A549 (cell line): Measurements from ENCODE around the gene DSC2.
"Not testable (repeated sequence)": the region's sequence is repeated elsewhere in the genome, so short reads cannot be mapped to it uniquely, and the experiment has no call there.

Source experiments
- EHMT2 ChIP-seq: fragments of 200-600 bp; sonication (generic); IDR thresholded peaks from 2 replicates; pipeline ENCODE4 v1.6.1; 2016; ENCODE audit warnings: antibody characterized with exemption, low read depth, mild to moderate bottlenecking, moderate library complexity
- EP300 ChIP-seq, 2 experiments: fragments of >200 bp; sonication (Bioruptor Twin); formaldehyde crosslinking; IDR thresholded peaks; 2 replicates in 1 of 2; 3 replicates in 1 of 2; pipeline ENCODE4 v1.6.1; 2016 to 2017
- NFE2L2 ChIP-seq: fragments of 150-350 bp; conservative IDR thresholded peaks from 2 replicates; pipeline ENCODE4 v1.6.1; 2014; ENCODE audit warnings: low read length
- NR3C1 ChIP-seq: fragments of >200 bp; sonication (Bioruptor Twin); formaldehyde crosslinking; IDR thresholded peaks from 3 replicates; pipeline ENCODE4 v1.6.1; 2017
- POLR2A ChIP-seq: IDR thresholded peaks from 2 replicates; pipeline ENCODE4 v1.6.1; 2012; ENCODE audit warnings: mild to moderate bottlenecking, low read length
- POLR2AphosphoS2 ChIP-seq: conservative IDR thresholded peaks from 2 replicates; pipeline ENCODE4 v1.6.1; 2012; ENCODE audit warnings: low read length, improper control_type of control experiment, inconsistent platforms
- RFX5 ChIP-seq: fragments of 450-650 bp; IDR thresholded peaks from 2 replicates; pipeline ENCODE4 v1.7.1; 2014; ENCODE audit warnings: antibody characterized with exemption, mild to moderate bottlenecking, moderate library complexity
- RNF2 ChIP-seq: fragments of 200-600 bp; sonication (generic); IDR thresholded peaks from 2 replicates; pipeline ENCODE4 v1.6.1; 2016; ENCODE audit warnings: low read depth, mild to moderate bottlenecking, antibody characterized with exemption, moderate library complexity, borderline replicate concordance
- ZFP36 ChIP-seq: fragments of 450-650 bp; IDR thresholded peaks from 2 replicates; pipeline ENCODE4 v1.6.1; 2014; ENCODE audit warnings: borderline replicate concordance; ENCODE audit not compliant: partially characterized antibody
- TF ChIP-seq, protein P1 (sequence below): fragments of >200 bp; sonication (Bioruptor Twin); formaldehyde crosslinking; IDR thresholded peaks from 3 replicates; pipeline ENCODE4 v1.5.1; 2016
- TF ChIP-seq, protein P2 (sequence below): IDR thresholded peaks from 2 replicates; pipeline ENCODE4 v1.6.1; 2012
- TF ChIP-seq, protein P3 (sequence below): IDR thresholded peaks from 2 replicates; pipeline ENCODE4 v1.6.1; 2012; ENCODE audit warnings: low read depth, borderline replicate concordance

DNA sequence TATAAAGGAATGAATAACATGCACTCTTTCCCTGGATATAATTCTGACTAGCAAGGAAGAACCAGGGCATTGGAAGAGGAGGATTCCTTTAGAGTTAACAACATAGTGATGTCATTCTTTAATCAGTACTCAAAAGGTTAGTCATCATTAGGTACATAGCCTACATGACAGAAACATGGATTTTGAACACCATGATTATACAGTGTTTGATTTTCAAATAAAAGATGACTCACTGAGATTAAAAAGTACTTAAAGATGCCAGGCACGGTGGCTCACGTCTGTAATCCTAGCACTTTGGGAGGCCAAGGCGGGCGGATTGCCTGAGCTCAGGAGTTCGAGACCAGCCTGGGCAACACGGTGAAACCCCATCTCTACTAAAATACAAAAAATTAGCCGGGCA is 90.8 kb downstream of the DSC2 start:
- TF ChIP-seq, protein P1, sequence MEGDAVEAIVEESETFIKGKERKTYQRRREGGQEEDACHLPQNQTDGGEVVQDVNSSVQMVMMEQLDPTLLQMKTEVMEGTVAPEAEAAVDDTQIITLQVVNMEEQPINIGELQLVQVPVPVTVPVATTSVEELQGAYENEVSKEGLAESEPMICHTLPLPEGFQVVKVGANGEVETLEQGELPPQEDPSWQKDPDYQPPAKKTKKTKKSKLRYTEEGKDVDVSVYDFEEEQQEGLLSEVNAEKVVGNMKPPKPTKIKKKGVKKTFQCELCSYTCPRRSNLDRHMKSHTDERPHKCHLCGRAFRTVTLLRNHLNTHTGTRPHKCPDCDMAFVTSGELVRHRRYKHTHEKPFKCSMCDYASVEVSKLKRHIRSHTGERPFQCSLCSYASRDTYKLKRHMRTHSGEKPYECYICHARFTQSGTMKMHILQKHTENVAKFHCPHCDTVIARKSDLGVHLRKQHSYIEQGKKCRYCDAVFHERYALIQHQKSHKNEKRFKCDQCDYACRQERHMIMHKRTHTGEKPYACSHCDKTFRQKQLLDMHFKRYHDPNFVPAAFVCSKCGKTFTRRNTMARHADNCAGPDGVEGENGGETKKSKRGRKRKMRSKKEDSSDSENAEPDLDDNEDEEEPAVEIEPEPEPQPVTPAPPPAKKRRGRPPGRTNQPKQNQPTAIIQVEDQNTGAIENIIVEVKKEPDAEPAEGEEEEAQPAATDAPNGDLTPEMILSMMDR: not testable (repeated sequence)
- TF ChIP-seq NFE2L2; EP300 (IDR thresholded peaks at IDR 0.05); POLR2A; POLR2AphosphoS2; NR3C1; RFX5; RNF2; EHMT2; ZFP36: not testable (repeated sequence)
- TF ChIP-seq, protein P2, sequence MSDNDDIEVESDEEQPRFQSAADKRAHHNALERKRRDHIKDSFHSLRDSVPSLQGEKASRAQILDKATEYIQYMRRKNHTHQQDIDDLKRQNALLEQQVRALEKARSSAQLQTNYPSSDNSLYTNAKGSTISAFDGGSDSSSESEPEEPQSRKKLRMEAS: 0 out of 2 replicates have a peak, but pooled peaks have one; percentile 34
- TF ChIP-seq, protein P3, sequence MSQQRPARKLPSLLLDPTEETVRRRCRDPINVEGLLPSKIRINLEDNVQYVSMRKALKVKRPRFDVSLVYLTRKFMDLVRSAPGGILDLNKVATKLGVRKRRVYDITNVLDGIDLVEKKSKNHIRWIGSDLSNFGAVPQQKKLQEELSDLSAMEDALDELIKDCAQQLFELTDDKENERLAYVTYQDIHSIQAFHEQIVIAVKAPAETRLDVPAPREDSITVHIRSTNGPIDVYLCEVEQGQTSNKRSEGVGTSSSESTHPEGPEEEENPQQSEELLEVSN: not testable (repeated sequence)
